HG03064 (cell line): Measurements from ENCODE around the gene XPNPEP1.

Experiments used
- ATAC-seq: cut with Tn5 transposase; IDR thresholded peaks from one replicate; pipeline ENCODE4 v1.9.1; 2021; ENCODE audit warnings: low read depth; ENCODE audit not compliant: unreplicated experiment

XPNPEP1 gene

DNA sequence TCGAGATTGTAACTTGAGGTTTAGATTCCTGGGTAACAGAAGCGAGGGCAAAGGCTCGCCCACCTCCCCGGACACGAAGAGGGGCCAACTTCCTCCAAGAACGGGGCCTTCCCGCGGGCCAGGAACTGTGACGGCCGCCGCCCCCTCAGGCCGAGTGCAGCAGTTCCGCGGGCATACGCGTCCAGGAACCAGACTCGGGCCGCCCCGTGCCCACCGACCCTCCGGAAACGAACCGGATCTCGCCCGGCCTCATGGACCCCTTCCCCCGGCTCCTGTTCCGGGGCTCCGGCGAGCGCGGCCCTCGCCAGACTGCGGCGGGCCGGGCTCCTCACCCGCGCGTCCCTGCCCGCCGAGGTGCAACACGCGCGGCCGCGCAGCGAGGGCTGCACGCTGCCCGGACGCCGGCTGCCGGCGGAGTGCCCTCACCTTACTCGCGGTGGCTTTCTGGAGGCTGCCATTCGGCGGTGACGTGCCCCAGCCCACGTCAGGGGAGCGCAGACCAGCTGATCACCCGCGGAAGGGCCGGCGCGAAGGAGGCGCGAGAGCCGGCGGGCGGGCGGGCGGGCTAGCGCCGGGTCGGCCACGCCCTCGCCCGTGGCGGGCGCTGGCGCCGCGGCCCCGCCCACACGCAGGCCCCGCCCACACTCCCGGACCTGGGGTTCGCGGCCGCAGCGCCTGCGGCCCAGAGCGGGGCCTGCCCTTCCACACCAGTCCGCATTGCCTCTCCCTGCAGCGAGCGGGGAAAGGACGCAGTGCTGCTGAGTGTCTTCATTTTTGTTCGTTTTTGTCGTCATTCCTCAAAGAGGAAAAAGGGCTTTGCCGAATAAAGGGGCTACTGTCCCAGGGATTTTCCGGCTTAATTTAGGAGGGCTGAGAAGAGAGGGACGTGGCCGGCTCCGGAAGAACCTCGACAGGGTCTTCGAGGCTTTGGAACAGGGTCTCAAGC is at the start of gene XPNPEP1:
TSS of gene XPNPEP1 (minus strand) at position 536 of the 946 bp plus-strand sequence. CDS start at position 458, 78 bp downstream.
- ATAC-seq, result peak; percentile 90

DNA sequence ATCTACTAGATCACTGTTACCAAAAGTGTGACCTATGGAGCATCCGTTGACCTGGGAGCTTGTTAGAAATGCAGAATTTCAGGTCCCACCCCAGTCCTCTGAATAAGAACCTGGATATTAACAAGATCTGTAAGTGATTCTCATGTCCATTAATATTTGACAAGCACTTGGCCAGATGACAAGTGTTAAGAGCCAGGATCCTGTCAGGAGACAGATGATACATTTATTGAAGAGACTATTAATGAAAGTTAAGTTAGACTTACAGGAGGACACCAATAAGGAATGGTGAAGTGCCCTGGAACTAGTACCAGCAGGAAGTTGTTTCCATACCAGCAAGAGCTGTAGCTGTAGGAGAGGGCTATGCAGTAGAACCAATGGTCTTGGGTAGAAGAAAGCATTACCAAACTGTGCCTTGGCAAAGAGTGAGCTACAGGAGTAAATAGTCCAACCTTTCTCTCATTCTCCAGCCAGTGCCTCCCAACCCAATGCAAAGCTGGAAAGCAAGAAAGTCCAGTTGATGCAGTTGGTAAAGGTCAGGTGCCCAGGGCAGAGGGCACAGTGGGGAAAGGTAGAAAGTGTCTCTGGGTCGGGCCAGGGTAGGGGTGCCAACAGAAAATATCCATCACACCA is 49.2 kb upstream of the XPNPEP1 start:
- no peak for ATAC-seq

GRCh38 chr10:109971634-109972033 is 48.3 kb upstream of the XPNPEP1 start:
- ATAC-seq, result no peak

DNA sequence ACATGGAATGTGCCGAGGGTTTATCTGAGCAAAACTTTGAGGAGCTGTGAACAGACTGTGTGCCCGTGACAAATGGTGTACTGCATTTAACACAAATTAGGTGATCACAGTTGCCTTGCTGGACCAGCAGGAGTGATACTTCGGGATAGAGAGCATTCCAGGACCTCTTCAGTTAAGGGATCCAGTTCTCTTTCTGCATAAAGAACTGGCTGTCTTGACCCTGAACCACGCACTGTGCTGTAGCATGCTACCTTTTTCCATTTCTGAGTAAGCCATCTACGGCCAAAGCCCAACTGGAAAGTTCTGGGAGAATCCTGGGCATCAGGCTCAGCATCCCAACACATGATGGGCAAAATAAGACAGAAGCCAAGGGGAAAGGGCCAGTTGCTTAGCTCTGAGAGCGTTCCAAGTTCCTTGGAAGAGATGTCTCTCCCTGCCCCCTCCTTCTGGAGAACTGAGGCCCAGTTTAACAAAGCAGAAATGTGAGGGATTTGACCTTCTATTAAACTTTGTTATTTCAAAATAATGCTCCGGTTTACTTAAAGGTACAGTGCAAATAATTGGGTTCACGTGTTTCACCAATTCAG is 46.5 kb upstream of the XPNPEP1 start:
- ATAC-seq, result no peak

DNA sequence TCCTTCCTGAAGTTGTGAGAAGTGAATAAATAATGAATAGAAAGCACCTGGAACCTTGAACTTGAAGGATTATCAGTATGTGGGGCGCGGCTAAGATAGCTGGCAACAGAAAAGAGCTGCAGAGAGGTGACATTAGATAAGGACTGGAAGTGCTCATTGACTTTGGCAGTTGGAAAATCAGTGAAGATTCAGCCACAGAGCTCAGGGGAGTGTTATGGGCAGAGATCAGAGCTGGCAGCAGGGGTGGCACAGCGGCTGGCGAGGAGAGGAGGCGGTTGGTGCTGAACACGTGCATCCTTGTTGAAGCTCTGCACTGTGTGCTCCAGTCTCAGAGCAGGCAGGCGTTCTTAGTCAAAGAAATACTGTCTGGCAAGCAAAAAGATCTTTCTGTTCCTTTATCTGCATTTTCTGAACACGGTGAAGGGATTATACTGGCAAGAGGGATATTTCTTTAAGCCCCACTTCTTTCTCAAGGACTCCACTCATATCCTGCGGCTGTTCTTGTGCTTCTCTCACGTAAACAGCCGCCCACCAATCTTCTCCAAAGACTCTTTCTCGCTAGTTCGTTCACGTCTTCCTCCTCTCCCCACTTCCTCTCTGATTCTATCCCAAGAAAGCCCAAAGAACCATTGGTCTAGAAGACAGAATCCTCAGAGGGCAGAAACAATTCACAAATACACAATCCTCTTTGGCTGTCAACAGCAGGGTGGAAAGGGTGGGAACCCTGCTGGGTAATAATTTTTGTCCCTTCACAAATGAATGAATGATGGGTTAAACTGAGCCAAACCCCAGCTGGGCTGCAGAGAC is 45.8 kb upstream of the XPNPEP1 start:
- ATAC-seq, result no peak

GRCh38 chr10:109967739-109968088 is 44.4 kb upstream of the XPNPEP1 start:
- ATAC-seq, result no peak

- no peak for ATAC-seq
Observed at GRCh38 chr10:109966961-109967738, 43.8 kb upstream of the XPNPEP1 start.

GRCh38 chr10:109964318-109964717 is 41.0 kb upstream of the XPNPEP1 start:
- no peak for ATAC-seq

DNA sequence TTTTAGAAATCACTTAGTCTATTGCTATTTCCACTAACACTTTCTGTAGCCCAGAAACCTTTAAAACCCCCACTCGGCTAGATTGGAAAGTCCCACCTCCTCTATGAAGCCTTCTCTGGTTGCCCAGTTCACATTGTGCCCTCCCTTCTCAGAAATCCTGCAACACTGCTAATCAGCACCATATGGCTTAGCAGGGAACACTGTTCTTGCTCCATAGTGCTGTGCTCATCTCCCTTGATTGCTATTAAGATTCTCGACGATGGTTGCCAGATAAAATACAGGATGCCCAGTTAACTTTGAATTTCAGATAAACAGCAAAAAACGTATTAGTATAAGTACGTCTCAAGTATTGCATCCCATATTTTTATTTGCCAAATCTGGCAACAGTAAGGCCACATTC is 40.1 kb upstream of the XPNPEP1 start:
- ATAC-seq, result no peak

DNA sequence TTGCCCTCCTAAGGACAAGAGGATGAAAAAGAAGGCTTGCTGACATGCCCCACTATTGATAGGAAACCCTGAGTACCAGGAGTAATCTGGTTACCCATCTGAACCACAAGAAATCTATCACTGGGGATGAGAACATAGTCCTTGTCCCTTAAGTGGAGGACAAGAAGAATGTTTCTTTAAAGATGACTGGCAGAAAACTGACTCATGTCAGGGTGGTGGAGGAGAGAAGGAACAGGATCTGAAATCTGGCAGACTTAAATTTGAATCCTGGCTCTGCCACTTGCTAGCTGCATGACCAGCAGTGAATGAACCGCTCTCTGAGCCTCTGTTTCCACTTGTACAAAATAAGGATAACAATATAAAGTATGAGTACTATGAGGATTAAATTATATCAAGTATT is 38.9 kb upstream of the XPNPEP1 start:
- no peak for ATAC-seq

- no peak for ATAC-seq
Observed at GRCh38 chr10:109961174-109962001, 38.1 kb upstream of the XPNPEP1 start.

DNA sequence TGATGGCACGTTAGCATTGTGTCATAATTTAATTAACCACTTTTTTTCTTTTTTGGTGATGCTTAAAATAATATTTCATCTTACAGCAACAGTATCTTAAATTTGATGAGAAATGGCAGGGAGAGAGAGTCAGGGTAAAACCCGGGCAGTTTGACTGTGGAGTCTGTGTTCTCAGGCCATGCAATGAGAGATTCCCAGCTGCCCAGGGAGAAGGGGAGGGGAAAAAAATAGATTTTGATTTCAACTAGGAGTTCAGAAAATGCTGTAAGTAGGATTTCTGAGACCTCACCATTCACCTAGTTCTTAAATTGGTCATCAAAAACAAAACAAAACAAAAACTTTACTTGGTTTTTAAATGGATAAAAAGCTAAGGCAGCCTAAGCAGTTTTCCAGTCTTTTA is 37.4 kb upstream of the XPNPEP1 start:
- no peak for ATAC-seq

- ATAC-seq, result no peak
Observed at GRCh38 chr10:109959259-109960145, 36.2 kb upstream of the XPNPEP1 start.

- ATAC-seq, result no peak
Observed at GRCh38 chr10:109958059-109958458, 34.7 kb upstream of the XPNPEP1 start.

GRCh38 chr10:109957092-109957797 is 33.9 kb upstream of the XPNPEP1 start:
- peak; percentile 96 for ATAC-seq

DNA sequence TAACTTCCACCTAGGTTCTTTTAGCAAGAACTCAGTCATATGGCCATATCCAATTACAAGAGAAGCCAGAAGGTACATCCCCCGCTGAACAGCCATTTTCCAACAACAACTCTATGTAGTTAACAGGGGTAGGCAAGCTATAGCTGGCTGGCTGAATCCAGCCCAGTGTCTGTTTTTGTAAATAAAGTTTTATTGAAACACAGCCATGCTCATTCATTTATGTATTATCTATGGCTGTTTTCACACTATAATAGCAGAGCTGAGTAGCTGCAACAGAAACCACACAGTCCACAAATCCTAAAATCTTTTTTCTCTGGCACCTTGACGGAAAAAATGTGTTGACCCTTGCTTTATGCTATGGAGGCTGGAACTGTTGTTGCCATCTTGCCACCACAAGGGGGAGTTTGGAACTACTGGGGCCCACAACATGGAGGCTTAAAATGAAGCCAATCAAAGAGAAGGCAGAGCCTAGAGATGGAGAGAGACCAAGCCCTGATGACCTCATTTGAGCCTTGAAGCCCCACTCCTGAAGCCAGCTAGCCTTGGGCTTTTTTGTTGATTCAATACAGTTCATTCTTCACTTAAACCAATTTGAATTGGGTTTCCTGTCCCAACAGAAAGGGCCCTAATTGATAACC is 33.3 kb upstream of the XPNPEP1 start:
- ATAC-seq, result peak; percentile 68

- no peak for ATAC-seq
Observed at GRCh38 chr10:109953766-109954165, 30.5 kb upstream of the XPNPEP1 start.
